Panc1 (cell line): Measurements from ENCODE around the gene COL6A5. TPM values are rescaled to one million over a fixed set of nuclear protein-coding genes. Genes with fewer than 3 reads are reported as not detected.
A peak's percentile ranks its signal among the peaks of the same experiment; 100 is the strongest.

Experiments
- ATAC-seq: fragments of 200-7000 bp; cut with Tn5 transposase; 2 replicates; pipeline ENCODE4 v1.9.1; 2020; ENCODE audit warnings: mild to moderate bottlenecking, moderate library complexity
- BruUV-seq: library from RNA; stranded (reverse); fragments of 400-500 nt; replicated peaks from 2 replicates; lab custom pipeline; 2021; lab: Mats Ljungman, UMichigan
- CTCF ChIA-PET: fragments of 300-600 bp; sonication (Branson Sonifier 250); formaldehyde crosslinking; loops from one replicate; lab custom pipeline; 2022; ENCODE audit warnings: antibody characterized with exemption; lab: Charles Lee
- POLR2A ChIA-PET: fragments of 300-600 bp; sonication (Branson Sonifier 250); formaldehyde crosslinking; loops from one replicate; lab custom pipeline; 2022; ENCODE audit warnings: antibody characterized with exemption; lab: Charles Lee
- DNase-seq: peaks from one replicate; pipeline ENCODE4 v3.0.0-alpha.2; 2010; ENCODE audit warnings: low read depth, low spot score
- H3K27ac ChIP-seq: 2 replicates; pipeline ENCODE4 v1.5.1; 2011; ENCODE audit warnings: mild to moderate bottlenecking, low read length, inconsistent platforms
- H3K27me3 ChIP-seq: fragments of 200-500 bp; sonication (Bioruptor generic); 2 replicates; pipeline ENCODE4 v1.6.0; 2014; ENCODE audit warnings: low read length, inconsistent platforms; ENCODE audit not compliant: control insufficient read depth, insufficient read depth
- H3K36me3 ChIP-seq: fragments of 200-500 bp; sonication (Bioruptor generic); 2 replicates; pipeline ENCODE4 v1.5.1; 2014; ENCODE audit warnings: inconsistent platforms, mild to moderate bottlenecking, low read length, moderate library complexity; ENCODE audit not compliant: control insufficient read depth, insufficient read depth
- H3K4me1 ChIP-seq: 2 replicates; pipeline ENCODE4 v1.5.1; 2011; ENCODE audit warnings: inconsistent platforms, mild to moderate bottlenecking, low read length, moderate library complexity; ENCODE audit not compliant: control insufficient read depth, insufficient read depth
- H3K4me3 ChIP-seq, 2 experiments: 2 replicates each; pipeline ENCODE4 v1.5.1; 2011 to 2012; ENCODE audit warnings: low read depth in 2 of 2, low read length in 2 of 2, mild to moderate bottlenecking in 2 of 2, inconsistent platforms in 1 of 2, moderate library complexity in 1 of 2
- H3K9me3 ChIP-seq: fragments of 200-500 bp; sonication (Bioruptor generic); 2 replicates; pipeline ENCODE4 v1.5.1; 2014; ENCODE audit warnings: low read depth, mild to moderate bottlenecking, inconsistent platforms, low read length, moderate library complexity; ENCODE audit not compliant: control insufficient read depth, insufficient read depth
- POLR2AphosphoS5 ChIP-seq: IDR thresholded peaks from 2 replicates; pipeline ENCODE4 v1.6.1; 2012; ENCODE audit warnings: mild to moderate bottlenecking, low read depth, low read length, moderate library complexity
- SIN3A ChIP-seq: IDR thresholded peaks from 2 replicates; pipeline ENCODE4 v1.6.1; 2012; ENCODE audit warnings: low read depth, mild to moderate bottlenecking, low read length, moderate library complexity, borderline replicate concordance; ENCODE audit not compliant: insufficient read depth
- TCF7L2 ChIP-seq: IDR thresholded peaks from 2 replicates; pipeline ENCODE4 v1.6.1; 2011; ENCODE audit warnings: mild to moderate bottlenecking, low read depth, low read length, inconsistent platforms
- in situ Hi-C: cut with HindIII; loops from 2 replicates; pipeline ENCODE4 v1.10.0; 2016; ENCODE audit warnings: low sequenced_read_pairs, low pct_unique_long_range_greater_than_20kb
- intact Hi-C: fragments of 100-400 bp; cut with micrococcal nuclease; formaldehyde crosslinking; loops from one replicate; pipeline ENCODE4 v1.10.0; 2022; ENCODE audit not compliant: unreplicated experiment
- total RNA-seq: library from RNA; stranded (reverse); gene quantifications from one replicate; pipeline ENCODE4 v1.2.1, GENCODE V29; 2021; ENCODE audit not compliant: unreplicated experiment
- TF ChIP-seq, protein P1 (sequence below): fragments of 450-650 bp; IDR thresholded peaks from 2 replicates; pipeline ENCODE4 v1.5.1; 2017; ENCODE audit warnings: mild to moderate bottlenecking
- TF ChIP-seq, protein P2 (sequence below), 2 experiments: IDR thresholded peaks; 2 replicates each; pipeline ENCODE4 v1.6.1; 2011 to 2012; ENCODE audit warnings: low read depth in 2 of 2, control low read depth in 1 of 2, low read length in 1 of 2, mild to moderate bottlenecking in 1 of 2, moderate library complexity in 1 of 2; ENCODE audit not compliant: insufficient read depth in 1 of 2

Gene COL6A5
- total RNA-seq, 1 experiment from 2014 or later: not detected

DNA sequence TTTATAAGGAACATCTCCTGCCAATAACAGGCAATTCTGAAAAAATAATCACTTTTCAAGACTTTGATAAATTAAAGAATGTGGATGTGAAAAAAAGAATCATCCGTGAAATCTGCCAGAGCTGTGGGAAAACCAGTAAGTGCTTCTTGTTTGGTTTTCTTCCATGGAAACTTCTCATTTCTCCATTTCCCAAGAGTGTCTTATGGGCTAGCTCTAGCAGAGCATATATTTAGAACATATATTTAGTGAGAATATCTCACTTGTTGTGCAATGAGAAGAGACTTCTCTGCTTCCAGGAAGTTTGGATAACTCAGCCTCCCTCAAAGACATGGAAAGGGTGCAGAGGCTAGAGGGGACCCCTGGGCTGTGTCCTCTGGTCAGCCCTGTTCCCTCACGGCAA lies 49.9 kb downstream of the COL6A5 start:
- Histone ChIP-seq H3K9me3 (no peaks in the 10 kb centered on the region), H3K36me3 (no peaks in the 10 kb centered on the region; the same call in 1 of the 2 replicates), H3K4me3 (no peak overlapping the region), H3K27ac (no peak overlapping the region), H3K27me3 (peaks cover 2% of the 10 kb centered on the region; the same call in 1 of the 2 replicates), H3K4me1 (no peaks in the 10 kb centered on the region)
- no TSS peak for BruUV-seq
- in situ Hi-C loops: no loop called here
- DNase-seq (no peak), ATAC-seq (no peak)
- ChIA-PET CTCF (no interaction called here), POLR2A (no interaction called here)
- no peak for TF ChIP-seq TCF7L2
- no peak for TF ChIP-seq POLR2AphosphoS5
- no peak for TF ChIP-seq SIN3A
- TF ChIP-seq, protein P1, sequence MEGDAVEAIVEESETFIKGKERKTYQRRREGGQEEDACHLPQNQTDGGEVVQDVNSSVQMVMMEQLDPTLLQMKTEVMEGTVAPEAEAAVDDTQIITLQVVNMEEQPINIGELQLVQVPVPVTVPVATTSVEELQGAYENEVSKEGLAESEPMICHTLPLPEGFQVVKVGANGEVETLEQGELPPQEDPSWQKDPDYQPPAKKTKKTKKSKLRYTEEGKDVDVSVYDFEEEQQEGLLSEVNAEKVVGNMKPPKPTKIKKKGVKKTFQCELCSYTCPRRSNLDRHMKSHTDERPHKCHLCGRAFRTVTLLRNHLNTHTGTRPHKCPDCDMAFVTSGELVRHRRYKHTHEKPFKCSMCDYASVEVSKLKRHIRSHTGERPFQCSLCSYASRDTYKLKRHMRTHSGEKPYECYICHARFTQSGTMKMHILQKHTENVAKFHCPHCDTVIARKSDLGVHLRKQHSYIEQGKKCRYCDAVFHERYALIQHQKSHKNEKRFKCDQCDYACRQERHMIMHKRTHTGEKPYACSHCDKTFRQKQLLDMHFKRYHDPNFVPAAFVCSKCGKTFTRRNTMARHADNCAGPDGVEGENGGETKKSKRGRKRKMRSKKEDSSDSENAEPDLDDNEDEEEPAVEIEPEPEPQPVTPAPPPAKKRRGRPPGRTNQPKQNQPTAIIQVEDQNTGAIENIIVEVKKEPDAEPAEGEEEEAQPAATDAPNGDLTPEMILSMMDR: no peak
- TF ChIP-seq, protein P2, sequence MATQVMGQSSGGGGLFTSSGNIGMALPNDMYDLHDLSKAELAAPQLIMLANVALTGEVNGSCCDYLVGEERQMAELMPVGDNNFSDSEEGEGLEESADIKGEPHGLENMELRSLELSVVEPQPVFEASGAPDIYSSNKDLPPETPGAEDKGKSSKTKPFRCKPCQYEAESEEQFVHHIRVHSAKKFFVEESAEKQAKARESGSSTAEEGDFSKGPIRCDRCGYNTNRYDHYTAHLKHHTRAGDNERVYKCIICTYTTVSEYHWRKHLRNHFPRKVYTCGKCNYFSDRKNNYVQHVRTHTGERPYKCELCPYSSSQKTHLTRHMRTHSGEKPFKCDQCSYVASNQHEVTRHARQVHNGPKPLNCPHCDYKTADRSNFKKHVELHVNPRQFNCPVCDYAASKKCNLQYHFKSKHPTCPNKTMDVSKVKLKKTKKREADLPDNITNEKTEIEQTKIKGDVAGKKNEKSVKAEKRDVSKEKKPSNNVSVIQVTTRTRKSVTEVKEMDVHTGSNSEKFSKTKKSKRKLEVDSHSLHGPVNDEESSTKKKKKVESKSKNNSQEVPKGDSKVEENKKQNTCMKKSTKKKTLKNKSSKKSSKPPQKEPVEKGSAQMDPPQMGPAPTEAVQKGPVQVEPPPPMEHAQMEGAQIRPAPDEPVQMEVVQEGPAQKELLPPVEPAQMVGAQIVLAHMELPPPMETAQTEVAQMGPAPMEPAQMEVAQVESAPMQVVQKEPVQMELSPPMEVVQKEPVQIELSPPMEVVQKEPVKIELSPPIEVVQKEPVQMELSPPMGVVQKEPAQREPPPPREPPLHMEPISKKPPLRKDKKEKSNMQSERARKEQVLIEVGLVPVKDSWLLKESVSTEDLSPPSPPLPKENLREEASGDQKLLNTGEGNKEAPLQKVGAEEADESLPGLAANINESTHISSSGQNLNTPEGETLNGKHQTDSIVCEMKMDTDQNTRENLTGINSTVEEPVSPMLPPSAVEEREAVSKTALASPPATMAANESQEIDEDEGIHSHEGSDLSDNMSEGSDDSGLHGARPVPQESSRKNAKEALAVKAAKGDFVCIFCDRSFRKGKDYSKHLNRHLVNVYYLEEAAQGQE (IDR thresholded peaks at IDR 0.05; ENCODE audit: insufficient read depth in 1 of 2, low read depth in 2 of 2, low read length in 1 of 2): no peak
- intact Hi-C loops: no loop called here

DNA sequence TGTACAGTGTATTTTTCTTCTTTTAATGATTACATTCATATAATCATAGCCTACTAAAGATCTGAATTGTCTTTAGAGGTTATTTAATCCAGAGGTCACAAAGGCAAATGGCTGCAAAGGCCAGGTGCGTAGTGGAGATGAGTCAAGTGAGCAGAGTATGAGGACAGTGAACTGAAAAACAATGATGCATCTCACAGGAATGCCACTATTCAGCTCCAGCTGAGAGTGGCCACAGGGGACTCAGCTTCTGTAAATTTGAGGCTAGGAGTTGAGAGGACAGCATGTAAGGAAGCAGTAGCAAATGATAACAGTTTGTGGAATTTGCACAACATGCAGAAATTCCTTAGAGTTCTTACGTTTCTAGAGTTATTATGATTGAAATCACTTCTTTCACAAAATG lies 50.4 kb downstream of the COL6A5 start:
- no peak overlapping the region for H3K27ac ChIP-seq
- H3K4me3 ChIP-seq: no peak overlapping the region
- in situ Hi-C loops: no loop called here
- no peaks in the 10 kb centered on the region for H3K4me1 ChIP-seq
- no TSS peak for BruUV-seq
- H3K9me3 ChIP-seq: no peaks in the 10 kb centered on the region
- DNase-seq (peak; percentile 41), ATAC-seq (no peak)
- no peaks in the 10 kb centered on the region; the same call in 1 of the 2 replicates for H3K36me3 ChIP-seq
- peaks cover 2% of the 10 kb centered on the region; the same call in 1 of the 2 replicates for H3K27me3 ChIP-seq
- POLR2A ChIA-PET: no interaction called here
- TF ChIP-seq TCF7L2 (no peak), POLR2AphosphoS5 (no peak)
- TF ChIP-seq, protein P2 (IDR thresholded peaks at IDR 0.05; ENCODE audit: insufficient read depth in 1 of 2, low read depth in 2 of 2, low read length in 1 of 2): no peak
- CTCF ChIA-PET: no interaction called here
- intact Hi-C loops: no loop called here
